IPS-20b (cell line): Measurements from ENCODE around the gene POLR2C.
A peak's percentile ranks its signal among the peaks of the same experiment; 100 is the strongest.

Experiments used
- H3K27ac ChIP-seq: one replicate; pipeline ENCODE4 v1.5.1; 2013; ENCODE audit warnings: low read length
- H3K27me3 ChIP-seq: 2 replicates; pipeline ENCODE4 v1.6.1; 2013; ENCODE audit warnings: mild to moderate bottlenecking, low read length, inconsistent platforms; ENCODE audit not compliant: insufficient read depth
- H3K36me3 ChIP-seq: 2 replicates; pipeline ENCODE4 v1.6.1; 2013; ENCODE audit warnings: low read depth, mild to moderate bottlenecking, inconsistent platforms, low read length, moderate library complexity; ENCODE audit not compliant: insufficient read depth
- H3K4me1 ChIP-seq: 2 replicates; pipeline ENCODE4 v1.6.1; 2013; ENCODE audit warnings: mild to moderate bottlenecking, control low read depth, inconsistent platforms, low read length, moderate library complexity; ENCODE audit not compliant: insufficient read depth
- H3K4me3 ChIP-seq: 2 replicates; pipeline ENCODE4 v1.5.1; 2013; ENCODE audit warnings: mild to moderate bottlenecking, low read length, inconsistent platforms
- H3K9ac ChIP-seq: 2 replicates; pipeline ENCODE4 v1.6.1; 2013; ENCODE audit warnings: low read depth, mild to moderate bottlenecking, inconsistent platforms, low read length, moderate library complexity
- H3K9me3 ChIP-seq: 2 replicates; pipeline ENCODE4 v1.6.1; 2013; ENCODE audit warnings: mild to moderate bottlenecking, low read depth, low read length, inconsistent platforms; ENCODE audit not compliant: insufficient read depth

The POLR2C gene

GRCh38 chr16:57482845-57483545 is 20.5 kb downstream of the POLR2C start:
- Histone ChIP-seq H3K9ac (no peak overlapping the region), H3K4me1 (peaks cover 11% of the 10 kb centered on the region; the same call in 1 of the 2 replicates), H3K4me3 (no peak overlapping the region), H3K27ac (no peak overlapping the region), H3K36me3 (no peaks in the 10 kb centered on the region), H3K9me3 (no peaks in the 10 kb centered on the region), H3K27me3 (peaks cover 15% of the 10 kb centered on the region)

GRCh38 chr16:57483725-57484514 is 21.4 kb downstream of the POLR2C start:
- no peaks in the 10 kb centered on the region for H3K36me3 ChIP-seq
- peaks cover 10% of the 10 kb centered on the region; the same call in 1 of the 2 replicates for H3K4me1 ChIP-seq
- H3K9ac ChIP-seq: no peak overlapping the region
- peaks cover 15% of the 10 kb centered on the region for H3K27me3 ChIP-seq
- no peak overlapping the region for H3K4me3 ChIP-seq
- no peak overlapping the region for H3K27ac ChIP-seq
- no peaks in the 10 kb centered on the region for H3K9me3 ChIP-seq

GRCh38 chr16:57484515-57485005 is 22.1 kb downstream of the POLR2C start:
- H3K36me3 ChIP-seq: no peaks in the 10 kb centered on the region
- H3K27ac ChIP-seq: no peak overlapping the region
- peaks cover 10% of the 10 kb centered on the region; the same call in 1 of the 2 replicates for H3K4me1 ChIP-seq
- H3K9ac ChIP-seq: no peak overlapping the region
- no peaks in the 10 kb centered on the region for H3K9me3 ChIP-seq
- H3K27me3 ChIP-seq: peaks cover 15% of the 10 kb centered on the region
- no peak overlapping the region for H3K4me3 ChIP-seq

GRCh38 chr16:57485091-57485915 is 22.8 kb downstream of the POLR2C start:
- H3K9ac ChIP-seq: peak overlapping the region; percentile 61; the same call in 1 of the 2 replicates
- no peak overlapping the region for H3K27ac ChIP-seq
- no peaks in the 10 kb centered on the region for H3K36me3 ChIP-seq
- H3K27me3 ChIP-seq: peaks cover 15% of the 10 kb centered on the region
- H3K4me3 ChIP-seq: peak overlapping the region; percentile 86
- H3K4me1 ChIP-seq: peaks cover 4% of the 10 kb centered on the region; the same call in 1 of the 2 replicates
- no peaks in the 10 kb centered on the region for H3K9me3 ChIP-seq

- H3K27ac ChIP-seq: no peak within 1 kb of the TSS
- H3K9ac ChIP-seq: peak within 1 kb of the TSS; percentile 61; the same call in 1 of the 2 replicates
- no peaks in the 10 kb centered on the region for H3K36me3 ChIP-seq
- no peaks in the 10 kb centered on the region for H3K9me3 ChIP-seq
- no peaks in the 10 kb centered on the region for H3K4me1 ChIP-seq
- peaks cover 15% of the 10 kb centered on the region for H3K27me3 ChIP-seq
- H3K4me3 ChIP-seq: peak within 1 kb of the TSS; percentile 86
Measured at GRCh38 chr16:57485916-57486857, 23.7 kb downstream of the POLR2C start, which contains the start of gene DOK4. Gene DOK4, minus strand, starts transcription at chr16:57486493. Its CDS starts 6,986 bp downstream, at chr16:57479507.

GRCh38 chr16:57486858-57487834 is 24.7 kb downstream of the POLR2C start:
- Histone ChIP-seq H3K4me1 (no peaks in the 10 kb centered on the region), H3K9ac (no peak overlapping the region), H3K36me3 (no peaks in the 10 kb centered on the region), H3K4me3 (peak overlapping the region; percentile 44; the same call in 1 of the 2 replicates), H3K9me3 (no peaks in the 10 kb centered on the region), H3K27ac (no peak overlapping the region), H3K27me3 (peaks cover 15% of the 10 kb centered on the region)

- H3K4me3 ChIP-seq: no peak overlapping the region
Measured at GRCh38 chr16:57489229-57489628, 26.8 kb downstream of the POLR2C start.

GRCh38 chr16:57493767-57494166 is 31.3 kb downstream of the POLR2C start:
- H3K27me3 ChIP-seq: no peaks in the 10 kb centered on the region
- no peaks in the 10 kb centered on the region for H3K4me1 ChIP-seq
- no peak overlapping the region for H3K27ac ChIP-seq
- H3K9me3 ChIP-seq: no peaks in the 10 kb centered on the region
- no peak overlapping the region for H3K4me3 ChIP-seq
- H3K9ac ChIP-seq: no peak overlapping the region
- H3K36me3 ChIP-seq: no peaks in the 10 kb centered on the region

More at GRCh38 chr16:57489229-57489628, 26.8 kb downstream of the POLR2C start:
- H3K36me3 ChIP-seq: no peaks in the 10 kb centered on the region
- no peaks in the 10 kb centered on the region for H3K4me1 ChIP-seq
- peaks cover 15% of the 10 kb centered on the region for H3K27me3 ChIP-seq
- no peak overlapping the region for H3K9ac ChIP-seq
- no peaks in the 10 kb centered on the region for H3K9me3 ChIP-seq
- no peak overlapping the region for H3K27ac ChIP-seq

- no peaks in the 10 kb centered on the region for H3K4me1 ChIP-seq
- H3K27ac ChIP-seq: no peak overlapping the region
- H3K36me3 ChIP-seq: no peaks in the 10 kb centered on the region
- H3K9me3 ChIP-seq: no peaks in the 10 kb centered on the region
- H3K9ac ChIP-seq: no peak overlapping the region
- H3K4me3 ChIP-seq: no peak overlapping the region
- H3K27me3 ChIP-seq: no peaks in the 10 kb centered on the region
Measured at GRCh38 chr16:57497121-57497520, 34.6 kb downstream of the POLR2C start.

- H3K27ac ChIP-seq: no peak overlapping the region
- H3K9me3 ChIP-seq: no peaks in the 10 kb centered on the region
- no peaks in the 10 kb centered on the region for H3K36me3 ChIP-seq
- no peak overlapping the region for H3K4me3 ChIP-seq
- H3K27me3 ChIP-seq: no peaks in the 10 kb centered on the region
- no peaks in the 10 kb centered on the region for H3K4me1 ChIP-seq
- H3K9ac ChIP-seq: no peak overlapping the region
Measured at GRCh38 chr16:57498031-57498430, 35.6 kb downstream of the POLR2C start.
